ENCODE measurements around the gene GSDMA.

GSDMA gene

GRCh38 chr17:39969375-39969774, 6.6 kb downstream of the GSDMA start:
- TF ChIP-seq CTCF (IDR thresholded peaks at IDR 0.05; ENCODE audit: extremely low read depth, insufficient read depth, missing control alignments) = no peak
- in situ Hi-C loops (cut with MboI; ENCODE audit: low pct_unique_long_range_greater_than_20kb, low sequenced_read_pairs, unreplicated experiment) = no loop called here
- DNase-seq (ENCODE audit: low spot score) = no peak

GRCh38 chr17:39970157-39970692, 7.4 kb downstream of the GSDMA start:
- in situ Hi-C loops (cut with MboI; ENCODE audit: low pct_unique_long_range_greater_than_20kb, low sequenced_read_pairs, unreplicated experiment) = loop anchor here (10.0 kb wide), 1 partner anchor 335 kb away; the partner anchor contains the start of gene STARD3
- DNase-seq (ENCODE audit: low spot score) = no peak
- TF ChIP-seq CTCF (IDR thresholded peaks at IDR 0.05; ENCODE audit: extremely low read depth, insufficient read depth, missing control alignments) = no peak

GRCh38 chr17:39971076-39971603, 8.3 kb downstream of the GSDMA start:
- DNase-seq (ENCODE audit: low spot score) = no peak
- in situ Hi-C loops (cut with MboI; ENCODE audit: low pct_unique_long_range_greater_than_20kb, low sequenced_read_pairs, unreplicated experiment) = loop anchor here (10.0 kb wide), 1 partner anchor 336 kb away; the partner anchor contains the start of gene STARD3
- no peak for TF ChIP-seq CTCF (IDR thresholded peaks at IDR 0.05; ENCODE audit: extremely low read depth, insufficient read depth, missing control alignments)

- DNase-seq (ENCODE audit: low spot score) = no peak
- in situ Hi-C loops (cut with MboI; ENCODE audit: low pct_unique_long_range_greater_than_20kb, low sequenced_read_pairs, unreplicated experiment) = loop anchor here (10.0 kb wide), 1 partner anchor 337 kb away; the partner anchor contains the start of gene STARD3
- no peak for TF ChIP-seq CTCF (IDR thresholded peaks at IDR 0.05; ENCODE audit: extremely low read depth, insufficient read depth, missing control alignments)
Observed at GRCh38 chr17:39972271-39972670, 9.5 kb downstream of the GSDMA start.

- in situ Hi-C loops (cut with MboI; ENCODE audit: low pct_unique_long_range_greater_than_20kb, low sequenced_read_pairs, unreplicated experiment) = loop anchor here (10.0 kb wide), 1 partner anchor 339 kb away; the partner anchor contains the start of gene STARD3
- TF ChIP-seq CTCF (IDR thresholded peaks at IDR 0.05; ENCODE audit: extremely low read depth, insufficient read depth, missing control alignments) = no peak
- no peak for DNase-seq (ENCODE audit: low spot score)
Observed at GRCh38 chr17:39973496-39973895, 10.7 kb downstream of the GSDMA start.

- in situ Hi-C loops (cut with MboI; ENCODE audit: low pct_unique_long_range_greater_than_20kb, low sequenced_read_pairs, unreplicated experiment) = loop anchor here (10.0 kb wide), 1 partner anchor 340 kb away; the partner anchor contains the start of gene STARD3
- no peak for TF ChIP-seq CTCF (IDR thresholded peaks at IDR 0.05; ENCODE audit: extremely low read depth, insufficient read depth, missing control alignments)
- no peak for DNase-seq (ENCODE audit: low spot score)
Observed at GRCh38 chr17:39974433-39974832, 11.6 kb downstream of the GSDMA start.
